Gastroesophageal sphincter (tissue), 4 donors: Measurements from ENCODE around the gene IFT43. TPM values are rescaled to one million over a fixed set of nuclear protein-coding genes. Genes with fewer than 3 reads are reported as not detected.

Source experiments
- ATAC-seq: fragments of 150-250 bp; one replicate; pipeline ENCODE4 v1.9.1; 2016; ENCODE audit warnings: mild to moderate bottlenecking, moderate library complexity
- H3K27ac ChIP-seq, 4 donors: fragments of 200-600 bp; sonication (generic) in 3 of 4; 1 replicate in 3 of 4; 2 replicates in 1 of 4; pipeline ENCODE4 v1.5.1; 2016 to 2019
- H3K27me3 ChIP-seq: fragments of 200-600 bp; sonication (generic); one replicate; pipeline ENCODE4 v1.5.1; 2019
- H3K36me3 ChIP-seq, 2 donors: fragments of 200-600 bp; sonication (generic); one replicate each; pipeline ENCODE4 v1.5.1; 2019; ENCODE audit warnings: control low read depth in 1 of 2
- H3K4me1 ChIP-seq, 3 donors: fragments of 200-600 bp; sonication (generic); 1 replicate in 2 of 3; 2 replicates in 1 of 3; pipeline ENCODE4 v1.5.1; 2016 to 2019; ENCODE audit warnings: control low read depth in 2 of 3
- H3K4me3 ChIP-seq, 2 donors: fragments of 200-600 bp; sonication (generic); one replicate each; pipeline ENCODE4 v1.5.1; 2019; ENCODE audit warnings: mild to moderate bottlenecking in 1 of 2, moderate library complexity in 1 of 2
- H3K9me3 ChIP-seq, 3 donors: fragments of 200-600 bp; sonication (generic); one replicate each; pipeline ENCODE4 v1.5.1; 2017 to 2019; ENCODE audit warnings: control low read depth in 2 of 3
- CTCF ChIP-seq, 4 experiments: fragments of 200-600 bp in 2 of 4; fragments of 450-650 bp in 2 of 4; sonication (generic) in 1 of 4; IDR thresholded peaks; one replicate each; pipeline ENCODE4 v1.5.1; 2017 to 2019; ENCODE audit warnings: antibody characterized with exemption in 4 of 4, mild to moderate bottlenecking in 2 of 4, moderate library complexity in 2 of 4
- EP300 ChIP-seq: sonication (generic); formaldehyde crosslinking; IDR thresholded peaks from one replicate; pipeline ENCODE4 v1.6.1; 2017; ENCODE audit warnings: antibody characterized with exemption, mild to moderate bottlenecking
- POLR2A ChIP-seq, 2 donors: fragments of 450-650 bp; IDR thresholded peaks; one replicate each; pipeline ENCODE4 v1.6.1; 2017; ENCODE audit warnings: antibody characterized with exemption in 2 of 2, mild to moderate bottlenecking in 2 of 2, moderate library complexity in 1 of 2
- POLR2AphosphoS5 ChIP-seq: sonication (generic); formaldehyde crosslinking; IDR thresholded peaks from one replicate; pipeline ENCODE4 v1.6.1; 2017; ENCODE audit warnings: antibody characterized with exemption
- WGBS, 2 donors: methylation state at CpG; one replicate each; pipeline ENCODE4 v1.1.5; 2018; ENCODE audit warnings: low coverage in 1 of 2; 5-methylcytosine and 5-hydroxymethylcytosine counted together
- total RNA-seq, 4 donors: library from RNA; depleted of rRNA; stranded (reverse); fragments of >200 nt; gene quantifications; one replicate each; pipeline ENCODE4 v1.1.0, GENCODE V29; 2016

The IFT43 gene
- total RNA-seq, 4 donors from 2014 or later = 39.7 to 51.6 (median 43.6) TPM

- no peak for TF ChIP-seq CTCF (IDR thresholded peaks at IDR 0.05)
- no peak for TF ChIP-seq POLR2AphosphoS5
- TF ChIP-seq EP300 = no peak
- TF ChIP-seq POLR2A (IDR thresholded peaks at IDR 0.05) = no peak
- Histone ChIP-seq H3K36me3 (peaks cover 0 to 52% of the 10 kb centered on the region in 2 donors), H3K4me1 (peaks cover 10 to 27% (median 12%) of the 10 kb centered on the region in 3 donors), H3K27me3 (no peaks in the 10 kb centered on the region), H3K9me3 (no peaks in the 10 kb centered on the region), H3K4me3 (no peak overlapping the region), H3K27ac (peak overlapping the region; percentile 75 to 86 (median 84))
- ATAC-seq = no peak
Measured at GRCh38 chr14:76011930-76012329, 26.4 kb downstream of the IFT43 start.

- Histone ChIP-seq H3K27me3 (no peaks in the 10 kb centered on the region), H3K4me1 (peaks cover 10 to 27% (median 12%) of the 10 kb centered on the region in 3 donors), H3K4me3 (no peak overlapping the region), H3K9me3 (no peaks in the 10 kb centered on the region), H3K36me3 (peaks cover 0 to 47% of the 10 kb centered on the region in 2 donors), H3K27ac (peak overlapping the region; percentile 75 to 86 (median 84))
- peak; percentile 89 for ATAC-seq
- peak; percentile 51 for TF ChIP-seq EP300
- TF ChIP-seq POLR2AphosphoS5 = peak; percentile 94
- TF ChIP-seq CTCF (IDR thresholded peaks at IDR 0.05) = peak in 2 of 4 experiments; percentile 25 to 34
- TF ChIP-seq POLR2A (IDR thresholded peaks at IDR 0.05) = no peak
- 18 to 20% methylated on average over 8 to 9 of the region's 9 CpGs for WGBS, 2 donors
Measured at GRCh38 chr14:76012354-76012753, 26.8 kb downstream of the IFT43 start.

DNA sequence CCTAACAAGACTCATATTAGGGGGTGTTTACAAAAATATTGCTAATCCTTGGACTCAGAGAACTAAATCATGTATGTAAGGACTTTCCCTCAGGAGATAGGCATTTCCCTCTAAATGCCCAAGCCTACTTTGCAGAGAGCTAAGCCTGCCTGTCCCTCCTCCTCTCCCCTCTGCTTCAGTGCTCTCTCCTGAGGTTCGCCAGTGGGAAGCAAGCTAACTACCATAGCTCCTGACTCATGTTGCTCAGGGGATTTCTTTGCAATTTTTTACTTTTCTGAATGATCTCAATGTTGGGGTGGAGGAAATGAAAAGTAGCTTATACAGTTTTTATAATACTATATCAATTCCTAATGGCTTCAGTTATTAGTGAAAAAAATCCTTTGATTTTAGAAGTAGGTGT, 29.6 kb downstream of the IFT43 start:
- ATAC-seq = no peak
- Histone ChIP-seq H3K4me1 (peaks cover 10 to 27% (median 12%) of the 10 kb centered on the region in 3 donors), H3K36me3 (peaks cover 0 to 21% of the 10 kb centered on the region in 2 donors), H3K27me3 (no peaks in the 10 kb centered on the region), H3K4me3 (no peak overlapping the region), H3K27ac (no peak overlapping the region), H3K9me3 (no peaks in the 10 kb centered on the region)
- no peak for TF ChIP-seq POLR2AphosphoS5
- TF ChIP-seq EP300 = no peak
- 100% methylated on average over 1 of the region's 1 CpG for WGBS, 2 donors

DNA sequence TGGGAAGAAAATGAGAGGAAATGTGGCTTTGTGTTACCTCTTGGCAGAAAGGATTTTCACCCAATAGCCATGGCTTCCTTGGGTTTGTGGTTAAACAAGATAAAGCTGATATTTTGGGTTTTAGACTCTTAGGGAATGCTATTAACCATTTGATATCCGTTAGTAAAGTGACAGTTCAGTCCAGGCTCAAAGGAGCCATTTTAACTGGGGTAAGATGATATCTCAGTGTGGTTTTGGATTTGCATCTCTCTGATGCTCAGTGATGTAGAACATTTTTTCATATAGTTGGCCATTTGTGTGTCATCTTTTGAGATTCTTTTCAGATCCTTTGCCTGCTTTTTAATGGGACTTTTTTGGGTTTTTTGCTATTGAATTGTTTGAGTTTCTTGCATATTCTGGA, 30.1 kb downstream of the IFT43 start:
- Histone ChIP-seq H3K36me3 (peaks cover 0 to 22% of the 10 kb centered on the region in 2 donors), H3K27me3 (no peaks in the 10 kb centered on the region), H3K27ac (no peak overlapping the region), H3K4me3 (no peak overlapping the region), H3K4me1 (peaks cover 10 to 27% (median 12%) of the 10 kb centered on the region in 3 donors), H3K9me3 (no peaks in the 10 kb centered on the region)
- TF ChIP-seq EP300 (no peak), POLR2A (IDR thresholded peaks at IDR 0.05) (no peak), CTCF (IDR thresholded peaks at IDR 0.05) (no peak), POLR2AphosphoS5 (no peak)
- ATAC-seq = no peak
- WGBS, 2 donors = 77 to 80% methylated on average over 1 of the region's 1 CpG

DNA sequence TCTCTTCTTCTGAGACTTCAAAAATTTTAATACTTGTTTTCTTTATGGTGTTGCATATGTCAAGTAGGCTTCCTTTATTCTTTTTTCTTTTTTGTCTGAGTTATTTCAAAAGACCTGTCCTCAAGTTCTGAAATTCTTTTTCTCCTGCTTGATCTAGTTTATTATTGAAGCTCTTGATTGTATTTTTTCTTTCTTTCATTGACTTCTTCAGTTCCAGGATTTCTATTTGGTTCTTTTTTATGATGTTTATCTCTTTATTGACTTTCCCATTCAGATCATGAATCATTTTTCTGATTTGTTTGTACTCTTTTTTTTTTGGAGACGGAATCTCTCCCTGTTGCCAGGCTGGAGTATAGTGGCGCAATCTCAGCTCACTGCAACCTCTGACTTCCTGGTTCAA, 34.1 kb downstream of the IFT43 start:
- Histone ChIP-seq H3K4me1 (no peaks in the 10 kb centered on the region), H3K27me3 (no peaks in the 10 kb centered on the region), H3K4me3 (no peak overlapping the region), H3K36me3 (peaks cover 0 to 45% of the 10 kb centered on the region in 2 donors), H3K27ac (no peak overlapping the region), H3K9me3 (no peaks in the 10 kb centered on the region)
- ATAC-seq = no peak
- 100% methylated on average over 1 to 2 of the region's 2 CpGs for WGBS, 2 donors
- TF ChIP-seq CTCF (IDR thresholded peaks at IDR 0.05) = no peak
- no peak for TF ChIP-seq POLR2A (IDR thresholded peaks at IDR 0.05)
- TF ChIP-seq POLR2AphosphoS5 = no peak
- TF ChIP-seq EP300 = no peak
